H1 (cell line): Measurements from ENCODE around the gene CDYL. TPM values are rescaled to one million over a fixed set of nuclear protein-coding genes. Genes with fewer than 3 reads are reported as not detected.

Experiments used
- CTCF ChIA-PET: fragments of 300-600 bp; sonication (Branson Sonifier 250); formaldehyde crosslinking; loops from one replicate; lab custom pipeline; 2021; ENCODE audit not compliant: partially characterized antibody; lab: Charles Lee
- POLR2A ChIA-PET: fragments of 300-600 bp; sonication (Branson Sonifier 250); formaldehyde crosslinking; loops from one replicate; lab custom pipeline; 2021; ENCODE audit warnings: inconsistent platforms; ENCODE audit not compliant: partially characterized antibody; lab: Charles Lee
- DNase-seq, 2 experiments: peaks; one replicate each; pipeline versions ENCODE4 v3.0.0 to v3.0.0-alpha.2; 2010 to 2022; ENCODE audit warnings: low spot score in 2 of 2, low read depth in 1 of 2, mixed read lengths in 1 of 2
- FAIRE-seq: peaks from 2 replicates; lab custom pipeline; 2011; peaks lifted over from hg19 to GRCh38; lab: Jason Lieb, UNC
- H2AFZ ChIP-seq: 2 replicates; pipeline ENCODE4 v1.8.1; 2012; ENCODE audit warnings: low read length, inconsistent platforms
- H2AK5ac ChIP-seq: 2 replicates; pipeline ENCODE4 v1.6.1; 2013; ENCODE audit warnings: low read depth, low read length
- H2BK120ac ChIP-seq: replicated peaks from 2 replicates; pipeline ENCODE3; 2013; ENCODE audit warnings: low read depth, low read length, inconsistent platforms
- H2BK12ac ChIP-seq: 2 replicates; pipeline ENCODE4 v1.6.1; 2013; ENCODE audit warnings: low read depth, low read length
- H2BK15ac ChIP-seq: 2 replicates; pipeline ENCODE4 v1.6.1; 2013; ENCODE audit warnings: low read length
- H2BK20ac ChIP-seq: 2 replicates; pipeline ENCODE4 v1.6.1; 2013; ENCODE audit warnings: low read length
- H2BK5ac ChIP-seq: 2 replicates; pipeline ENCODE4 v1.6.1; 2013; ENCODE audit warnings: low read depth, low read length
- H3K14ac ChIP-seq: 2 replicates; pipeline ENCODE4 v1.6.1; 2013; ENCODE audit warnings: inconsistent platforms; ENCODE audit not compliant: insufficient read length
- H3K18ac ChIP-seq: 2 replicates; pipeline ENCODE4 v1.6.1; 2013; ENCODE audit warnings: low read length; ENCODE audit errors: extremely low read depth
- H3K23ac ChIP-seq: 2 replicates; pipeline ENCODE4 v1.6.1; 2013; ENCODE audit warnings: inconsistent platforms; ENCODE audit not compliant: insufficient read length
- H3K23me2 ChIP-seq: 2 replicates; pipeline ENCODE4 v1.6.1; 2013; ENCODE audit warnings: low read depth, low read length
- H3K27ac ChIP-seq: 2 replicates; pipeline ENCODE4 v1.6.1; 2011; ENCODE audit warnings: low read depth, low read length, inconsistent platforms
- H3K27me3 ChIP-seq, 4 experiments: replicated peaks in 1 of 4; 1 replicate in 1 of 4; 2 replicates in 3 of 4; pipeline versions ENCODE4 v1.6.1 to v1.8.1; 2011 to 2013; ENCODE audit warnings: low read length in 3 of 4, mild to moderate bottlenecking in 3 of 4, inconsistent platforms in 2 of 4, mixed read lengths in 2 of 4, moderate library complexity in 1 of 4; ENCODE audit not compliant: control insufficient read depth in 3 of 4, insufficient read depth in 3 of 4; ENCODE audit errors: extremely low read depth in 1 of 4
- H3K36me3 ChIP-seq, 4 experiments: 2 replicates each; pipeline versions ENCODE4 v1.6.1 to v1.8.1; 2011 to 2013; ENCODE audit warnings: mild to moderate bottlenecking in 4 of 4, low read length in 3 of 4, moderate library complexity in 2 of 4, control low read depth in 1 of 4, inconsistent platforms in 1 of 4; ENCODE audit not compliant: insufficient read depth in 4 of 4, control insufficient read depth in 2 of 4
- H3K4ac ChIP-seq: replicated peaks from 2 replicates; pipeline ENCODE3; 2013; ENCODE audit warnings: low read length, low read depth, mixed read lengths, inconsistent platforms; ENCODE audit not compliant: insufficient read length
- H3K4me1 ChIP-seq, 4 experiments: replicated peaks in 1 of 4; 1 replicate in 1 of 4; 2 replicates in 3 of 4; pipeline versions ENCODE4 v1.6.1 to v1.8.1; 2011 to 2013; ENCODE audit warnings: low read length in 3 of 4, inconsistent platforms in 2 of 4, mixed read lengths in 1 of 4; ENCODE audit not compliant: insufficient read depth in 4 of 4, control insufficient read depth in 3 of 4
- H3K4me2 ChIP-seq, 2 experiments: 2 replicates each; pipeline versions ENCODE4 v1.6.1 to v1.8.1; 2011 to 2013; ENCODE audit warnings: low read depth in 2 of 2, low read length in 2 of 2, control low read depth in 1 of 2, inconsistent platforms in 1 of 2, mild to moderate bottlenecking in 1 of 2; ENCODE audit not compliant: insufficient read depth in 1 of 2
- H3K4me3 ChIP-seq, 4 experiments: fragments of 200-600, 300-600 bp in 1 of 4; sonication (generic), shearing (Covaris generic), sonication (Bioruptor Twin) in 1 of 4; 2 replicates each; pipeline versions ENCODE4 v1.5.1 to v1.8.1; 2011 to 2016; ENCODE audit warnings: low read length in 4 of 4, low read depth in 3 of 4, control low read depth in 2 of 4, inconsistent platforms in 2 of 4, mild to moderate bottlenecking in 2 of 4, mixed read lengths in 1 of 4, moderate library complexity in 1 of 4; ENCODE audit not compliant: insufficient read depth in 2 of 4; ENCODE audit errors: extremely low read depth in 1 of 4
- H3K56ac ChIP-seq: replicated peaks from 2 replicates; pipeline ENCODE3; 2013; ENCODE audit warnings: low read depth, mild to moderate bottlenecking, mixed read lengths, low read length, inconsistent platforms; ENCODE audit not compliant: insufficient read length
- H3K79me1 ChIP-seq: 2 replicates; pipeline ENCODE4 v1.6.1; 2013; ENCODE audit warnings: low read depth, low read length, control low read depth
- H3K79me2 ChIP-seq, 2 experiments: 2 replicates each; pipeline versions ENCODE4 v1.6.1 to v1.8.1; 2012 to 2013; ENCODE audit warnings: low read length in 2 of 2, mild to moderate bottlenecking in 2 of 2, inconsistent platforms in 1 of 2; ENCODE audit not compliant: insufficient read depth in 2 of 2, control insufficient read depth in 1 of 2
- H3K9ac ChIP-seq, 4 experiments: replicated peaks in 1 of 4; 1 replicate in 1 of 4; 2 replicates in 3 of 4; pipeline versions ENCODE4 v1.6.1 to v1.8.1; 2011 to 2013; ENCODE audit warnings: low read depth in 3 of 4, low read length in 3 of 4, control low read depth in 2 of 4, mild to moderate bottlenecking in 2 of 4, moderate library complexity in 2 of 4, inconsistent platforms in 1 of 4; ENCODE audit errors: extremely low read depth in 1 of 4
- H3K9me3 ChIP-seq, 2 experiments: 2 replicates each; pipeline versions ENCODE4 v1.6.1 to v1.8.1; 2012 to 2013; ENCODE audit warnings: mild to moderate bottlenecking in 2 of 2, moderate library complexity in 2 of 2, control low read depth in 1 of 2, inconsistent platforms in 1 of 2, low read depth in 1 of 2, low read length in 1 of 2, mixed read lengths in 1 of 2; ENCODE audit not compliant: insufficient read depth in 2 of 2
- H4K20me1 ChIP-seq, 2 experiments: replicated peaks in 1 of 2; 2 replicates each; pipeline versions ENCODE3 to v1.8.1; 2011 to 2013; ENCODE audit warnings: inconsistent platforms in 2 of 2, low read length in 2 of 2, mild to moderate bottlenecking in 1 of 2; ENCODE audit not compliant: insufficient read depth in 2 of 2, control insufficient read depth in 1 of 2
- H4K5ac ChIP-seq: 2 replicates; pipeline ENCODE4 v1.6.1; 2013; ENCODE audit warnings: low read length, low read depth, mixed read lengths, inconsistent platforms; ENCODE audit not compliant: insufficient read length
- H4K8ac ChIP-seq: 2 replicates; pipeline ENCODE4 v1.8.0; 2013; ENCODE audit warnings: mild to moderate bottlenecking, moderate library complexity, low read length, inconsistent platforms; ENCODE audit not compliant: insufficient read depth; ENCODE audit errors: extremely low read depth
- H4K91ac ChIP-seq: replicated peaks from 2 replicates; pipeline ENCODE3; 2013; ENCODE audit warnings: low read length, mixed read lengths, inconsistent platforms; ENCODE audit not compliant: insufficient read length
- GABPA ChIP-seq: IDR thresholded peaks from 2 replicates; pipeline ENCODE4 v1.6.1; 2011; ENCODE audit warnings: mild to moderate bottlenecking, low read length, moderate library complexity, borderline replicate concordance; ENCODE audit not compliant: insufficient read depth
- HDAC2 ChIP-seq, 2 experiments: fragments of 300-600 bp in 1 of 2; sonication (generic) in 1 of 2; IDR thresholded peaks; 2 replicates each; pipeline ENCODE4 v1.6.1; 2011 to 2012; ENCODE audit warnings: low read depth in 2 of 2, low read length in 2 of 2, mild to moderate bottlenecking in 2 of 2, moderate library complexity in 2 of 2, borderline replicate concordance in 1 of 2, inconsistent platforms in 1 of 2
- JUND ChIP-seq: IDR thresholded peaks from 2 replicates; pipeline ENCODE4 v1.6.1; 2011; ENCODE audit warnings: mild to moderate bottlenecking, improper control_type of control experiment, low read length
- KDM1A ChIP-seq: fragments of 200-600, 300-600 bp; sonication (generic); IDR thresholded peaks from 2 replicates; pipeline ENCODE4 v1.7.1; 2016; ENCODE audit warnings: mild to moderate bottlenecking, low read length, borderline replicate concordance
- KDM4A ChIP-seq: IDR thresholded peaks from one replicate; pipeline ENCODE4 v1.7.1; 2012; ENCODE audit warnings: low read depth, mild to moderate bottlenecking, moderate library complexity, low read length, inconsistent platforms; ENCODE audit not compliant: severe bottlenecking
- RNF2 ChIP-seq: fragments of 200-900, 300-1000 bp; sonication (generic); IDR thresholded peaks from 2 replicates; pipeline ENCODE4 v1.7.1; 2016; ENCODE audit warnings: borderline replicate concordance, low read depth, mild to moderate bottlenecking, antibody characterized with exemption, low read length; ENCODE audit not compliant: poor library complexity, severe bottlenecking; ENCODE audit errors: missing control alignments
- SIN3A ChIP-seq, 2 experiments: IDR thresholded peaks in 1 of 2; conservative IDR thresholded peaks in 1 of 2; 2 replicates each; pipeline ENCODE4 v1.6.1; 2011 to 2012; ENCODE audit warnings: low read length in 2 of 2, improper control_type of control experiment in 1 of 2, low read depth in 1 of 2, mild to moderate bottlenecking in 1 of 2
- SUZ12 ChIP-seq: fragments of 200-600 bp; sonication (generic); IDR thresholded peaks from 2 replicates; pipeline ENCODE4 v1.6.1; 2012; ENCODE audit warnings: mild to moderate bottlenecking, inconsistent platforms, low read length, moderate library complexity, mixed read lengths
- TAF7 ChIP-seq: optimal IDR thresholded peaks from 2 replicates; pipeline ENCODE3; 2011; ENCODE audit warnings: low read depth, mild to moderate bottlenecking, inconsistent platforms, low read length, moderate library complexity, borderline replicate concordance
- YY1 ChIP-seq: IDR thresholded peaks from 2 replicates; pipeline ENCODE4 v1.6.1; 2011; ENCODE audit warnings: low read depth, mild to moderate bottlenecking, low read length
- ZNF274 ChIP-seq: IDR thresholded peaks from 2 replicates; pipeline ENCODE4 v1.7.0; 2012; ENCODE audit warnings: low read length, borderline replicate concordance; ENCODE audit errors: extremely low read depth
- WGBS, 2 experiments: shearing (Covaris generic) in 1 of 2; methylation state at CpG; one replicate each; pipeline versions ENCODE4 v1.1.6 to v1.1.7; 2013 to 2015; ENCODE audit warnings: low lambda C conversion rate in 2 of 2, mixed read lengths in 2 of 2, inconsistent platforms in 1 of 2, low coverage in 1 of 2, missing lambda C conversion rate in 1 of 2; ENCODE audit not compliant: insufficient replicate concordance in 2 of 2, insufficient coverage in 1 of 2, insufficient read length in 1 of 2; ENCODE audit errors: extremely low coverage in 1 of 2, missing lambda C conversion rate in 1 of 2; 5-methylcytosine and 5-hydroxymethylcytosine counted together
- polyA plus RNA-seq, 7 experiments: library from polyadenylated mRNA; depleted of rRNA in 3 of 7; stranded (reverse) in 5 of 7; unstranded in 2 of 7; fragments of >200 nt in 5 of 7; fragments of 200-250 nt in 2 of 7; gene quantifications; 1 replicate in 5 of 7; 2 replicates in 1 of 7; 4 replicates in 1 of 7; pipeline versions ENCODE4 v1.2.1 to v1.2.3, GENCODE V29; 2011 to 2013; ENCODE audit warnings: missing spikeins in 2 of 7, mixed read lengths in 2 of 7
- total RNA-seq: library from RNA; stranded (reverse); fragmentation: NEBNext Ultra II Directional; extraction: Animal tissue kit (Norgen Biotek cat#: 25700); gene quantifications from 2 replicates; pipeline ENCODE4 v1.2.1, GENCODE V29; 2021
- TF ChIP-seq, protein P1 (sequence below): IDR thresholded peaks from 2 replicates; pipeline ENCODE4 v1.6.1; 2012; ENCODE audit warnings: inconsistent platforms

CDYL gene
- total and polyA plus RNA-seq, 2 of the 8 experiments (the other 6 are each of a cell fraction or from before 2014, with no cell fraction given): 56.4 to 119 TPM

DNA sequence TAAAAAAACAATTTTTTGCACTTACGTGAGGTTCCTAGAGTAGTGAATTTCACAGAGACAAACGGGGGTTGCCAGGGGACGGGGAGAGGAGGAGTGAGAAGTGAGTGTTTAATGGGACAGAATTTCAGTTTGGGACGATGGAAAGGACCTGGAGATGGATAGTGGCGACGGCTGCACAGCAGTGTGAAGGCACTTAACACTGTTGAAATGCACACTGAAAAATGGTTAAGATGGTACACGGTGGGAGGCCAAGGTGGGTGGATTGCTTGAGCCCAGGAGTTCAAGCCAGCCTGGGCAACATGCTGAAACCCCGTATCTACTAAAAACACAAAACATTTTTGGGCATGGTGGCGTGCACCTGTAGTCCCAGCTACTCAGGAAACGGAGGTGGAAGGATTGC is 196.2 kb downstream of the CDYL start:
- no peak overlapping the region for H3K56ac ChIP-seq
- no peak for DNase-seq
- H3K4me3 ChIP-seq: no peak overlapping the region
- no peak overlapping the region for H2BK15ac ChIP-seq
- H2BK5ac ChIP-seq: no peak overlapping the region
- CTCF ChIA-PET: interaction anchor here (1.1 kb wide), 1 partner anchor 286 kb away, joined by 3 read pairs; no protein-coding TSS in a partner anchor
- no peak overlapping the region for H3K4me2 ChIP-seq
- H3K27me3 ChIP-seq: no peaks in the 10 kb centered on the region
- H2BK120ac ChIP-seq: no peak overlapping the region
- H3K23ac ChIP-seq: no peak overlapping the region
- no peak overlapping the region for H3K9ac ChIP-seq
- FAIRE-seq: no peak
- H2BK12ac ChIP-seq: no peak overlapping the region
- no peak overlapping the region for H2AFZ ChIP-seq
- H3K27ac ChIP-seq: no peak overlapping the region
- H4K20me1 ChIP-seq: no peaks in the 10 kb centered on the region
- no peak overlapping the region for H3K14ac ChIP-seq
- H4K5ac ChIP-seq: no peak overlapping the region
- no peak overlapping the region for H2AK5ac ChIP-seq
- POLR2A ChIA-PET: interaction anchor here (2.6 kb wide), 1 partner anchor 8 kb away, joined by 9 read pairs; no protein-coding TSS in a partner anchor
- H3K4me1 ChIP-seq: peaks cover 4 to 8% (median 6%) of the 10 kb centered on the region in 4 experiments
- peak overlapping the region; percentile 21 for H3K4ac ChIP-seq
- no peak overlapping the region for H4K8ac ChIP-seq
- H3K79me1 ChIP-seq: no peaks in the 10 kb centered on the region
- no peaks in the 10 kb centered on the region for H3K79me2 ChIP-seq
- H3K36me3 ChIP-seq: no peaks in the 10 kb centered on the region
- H3K9me3 ChIP-seq: no peaks in the 10 kb centered on the region; a peak in 1 of 4 replicates
- H3K18ac ChIP-seq: no peak overlapping the region
- H2BK20ac ChIP-seq: no peak overlapping the region
- no peaks in the 10 kb centered on the region for H3K23me2 ChIP-seq
- 84% methylated on average over 10 of the region's 10 CpGs; no CpG with 5 or more reads in 1 of the 2 experiments for WGBS, 2 experiments
- H4K91ac ChIP-seq: no peak overlapping the region
- TF ChIP-seq RNF2: no peak
- no peak for TF ChIP-seq SUZ12
- no peak for TF ChIP-seq TAF7
- TF ChIP-seq SIN3A (conservative IDR thresholded peaks at IDR 0.05 in 1 of 2, IDR thresholded peaks at IDR 0.05 in 1 of 2; ENCODE audit: low read depth in 1 of 2, low read length in 2 of 2): no peak
- TF ChIP-seq GABPA: no peak
- TF ChIP-seq KDM1A: no peak
- TF ChIP-seq HDAC2 (IDR thresholded peaks at IDR 0.05; ENCODE audit: borderline replicate concordance in 1 of 2, low read depth in 2 of 2, low read length in 2 of 2): no peak
- no peak for TF ChIP-seq YY1
- TF ChIP-seq, protein P1, sequence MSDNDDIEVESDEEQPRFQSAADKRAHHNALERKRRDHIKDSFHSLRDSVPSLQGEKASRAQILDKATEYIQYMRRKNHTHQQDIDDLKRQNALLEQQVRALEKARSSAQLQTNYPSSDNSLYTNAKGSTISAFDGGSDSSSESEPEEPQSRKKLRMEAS: no peak
- TF ChIP-seq KDM4A: no peak
- TF ChIP-seq ZNF274: no peak
- TF ChIP-seq JUND: no peak
